Stimulated activated CD4-positive, alpha-beta T cell treated with anti-CD3 and anti-CD28 coated beads, Interleukin-1b, Interleukin-23, amount 100 ng/mL, for 4 hours (primary cell): ENCODE results near the gene PROX2.

Source experiments
- DNase-seq, 2 donors: peaks; one replicate each; pipeline ENCODE4 v3.0.0-alpha.2; 2020; ENCODE audit warnings: low read depth in 2 of 2

The PROX2 gene

GRCh38 chr14:74875941-74876913 is at the start of gene PROX2:
Gene PROX2 (minus strand): TSS chr14:74876145. CDS start chr14:74863834, 12,311 bp downstream.
- no peak for DNase-seq

GRCh38 chr14:74924061-74924460 is 48.1 kb upstream of the PROX2 start:
- DNase-seq = no peak

- peak; percentile 30 to 66 for DNase-seq
Observed at GRCh38 chr14:74922752-74923401, 46.9 kb upstream of the PROX2 start, which contains the start of gene RPS6KL1. Gene RPS6KL1 (minus strand): TSS chr14:74923260. CDS start chr14:74921541, 1,719 bp downstream.

- no peak for DNase-seq
Observed at GRCh38 chr14:74921987-74922751, 46.2 kb upstream of the PROX2 start.

GRCh38 chr14:74921053-74921620 is 45.2 kb upstream of the PROX2 start:
- DNase-seq = no peak

GRCh38 chr14:74920281-74920680 is 44.3 kb upstream of the PROX2 start:
- no peak for DNase-seq

- no peak for DNase-seq
Observed at GRCh38 chr14:74919421-74920165, 43.6 kb upstream of the PROX2 start.

GRCh38 chr14:74918380-74918779 is 42.4 kb upstream of the PROX2 start:
- DNase-seq = no peak

- DNase-seq = no peak
Observed at GRCh38 chr14:74917646-74918081, 41.7 kb upstream of the PROX2 start.

GRCh38 chr14:74917178-74917543 is 41.2 kb upstream of the PROX2 start:
- no peak for DNase-seq

- no peak for DNase-seq
Observed at GRCh38 chr14:74915826-74916225, 39.9 kb upstream of the PROX2 start.

GRCh38 chr14:74915426-74915825 is 39.5 kb upstream of the PROX2 start:
- no peak for DNase-seq

- no peak for DNase-seq
Observed at GRCh38 chr14:74913986-74914573, 38.1 kb upstream of the PROX2 start.

- DNase-seq = no peak
Observed at GRCh38 chr14:74913393-74913910, 37.5 kb upstream of the PROX2 start.

GRCh38 chr14:74912801-74913200 is 36.9 kb upstream of the PROX2 start:
- no peak for DNase-seq

GRCh38 chr14:74912111-74912510 is 36.2 kb upstream of the PROX2 start:
- DNase-seq = no peak

GRCh38 chr14:74911704-74912103 is 35.8 kb upstream of the PROX2 start:
- DNase-seq = no peak

- DNase-seq = no peak
Observed at GRCh38 chr14:74911221-74911620, 35.3 kb upstream of the PROX2 start.

GRCh38 chr14:74910556-74910955 is 34.6 kb upstream of the PROX2 start:
- DNase-seq = no peak

GRCh38 chr14:74909911-74910310 is 34.0 kb upstream of the PROX2 start:
- DNase-seq = no peak
